Effector memory CD4-positive, alpha-beta T cell (primary cell): ENCODE results near the gene CLEC20A.

Source experiments
- DNase-seq, 3 donors: peaks; one replicate each; pipeline ENCODE4 v3.0.0-alpha.2; 2020
- H3K27ac ChIP-seq: 2 replicates; pipeline ENCODE4 v1.7.0; 2013; ENCODE audit warnings: mild to moderate bottlenecking, low read length, moderate library complexity; ENCODE audit not compliant: insufficient read depth, poor library complexity, severe bottlenecking
- H3K27me3 ChIP-seq: replicated peaks from 2 replicates; pipeline ENCODE4 v1.7.0; 2013; ENCODE audit warnings: mild to moderate bottlenecking, low read length; ENCODE audit not compliant: insufficient read depth, control insufficient read depth, poor library complexity, severe bottlenecking
- H3K36me3 ChIP-seq: 2 replicates; pipeline ENCODE4 v1.7.0; 2013; ENCODE audit warnings: mild to moderate bottlenecking, low read length, moderate library complexity; ENCODE audit not compliant: control insufficient read depth, insufficient read depth
- H3K4me1 ChIP-seq: 2 replicates; pipeline ENCODE4 v1.7.0; 2013; ENCODE audit warnings: low read length, mild to moderate bottlenecking; ENCODE audit not compliant: control insufficient read depth, insufficient read depth, poor library complexity, severe bottlenecking
- H3K4me3 ChIP-seq: 2 replicates; pipeline ENCODE4 v1.7.0; 2013; ENCODE audit warnings: low read length, low read depth, mild to moderate bottlenecking; ENCODE audit not compliant: insufficient read depth, poor library complexity, severe bottlenecking
- H3K9me3 ChIP-seq: 2 replicates; pipeline ENCODE4 v1.7.0; 2013; ENCODE audit warnings: mild to moderate bottlenecking, low read length, moderate library complexity; ENCODE audit not compliant: control insufficient read depth

The CLEC20A gene

GRCh38 chr1:178501705-178502329, 5.1 kb upstream of the CLEC20A start:
- H3K27ac ChIP-seq = no peak overlapping the region
- no peaks in the 10 kb centered on the region for H3K27me3 ChIP-seq
- peak in 1 of 3 donors; percentile 8 for DNase-seq
- no peaks in the 10 kb centered on the region for H3K9me3 ChIP-seq
- H3K4me3 ChIP-seq = no peak overlapping the region
- H3K36me3 ChIP-seq = no peaks in the 10 kb centered on the region
- H3K4me1 ChIP-seq = no peaks in the 10 kb centered on the region

- Histone ChIP-seq H3K9me3 (no peaks in the 10 kb centered on the region), H3K4me1 (no peaks in the 10 kb centered on the region), H3K4me3 (no peak overlapping the region), H3K27me3 (no peaks in the 10 kb centered on the region), H3K27ac (no peak overlapping the region), H3K36me3 (no peaks in the 10 kb centered on the region)
- no peak for DNase-seq
Observed at GRCh38 chr1:178500936-178501554, 4.3 kb upstream of the CLEC20A start.

- no peak for DNase-seq
- H3K4me1 ChIP-seq = no peaks in the 10 kb centered on the region
- H3K36me3 ChIP-seq = no peaks in the 10 kb centered on the region
- H3K4me3 ChIP-seq = no peak overlapping the region
- no peaks in the 10 kb centered on the region for H3K9me3 ChIP-seq
- no peaks in the 10 kb centered on the region for H3K27me3 ChIP-seq
- H3K27ac ChIP-seq = no peak overlapping the region
Observed at GRCh38 chr1:178500091-178500770, 3.5 kb upstream of the CLEC20A start.

GRCh38 chr1:178498896-178499675, 2.3 kb upstream of the CLEC20A start:
- DNase-seq = no peak
- Histone ChIP-seq H3K27ac (no peak overlapping the region), H3K36me3 (no peaks in the 10 kb centered on the region), H3K27me3 (no peaks in the 10 kb centered on the region), H3K9me3 (no peaks in the 10 kb centered on the region), H3K4me3 (no peak overlapping the region), H3K4me1 (no peaks in the 10 kb centered on the region)

GRCh38 chr1:178497903-178498478, 1.2 kb upstream of the CLEC20A start:
- no peaks in the 10 kb centered on the region for H3K27me3 ChIP-seq
- H3K9me3 ChIP-seq = no peaks in the 10 kb centered on the region
- H3K4me1 ChIP-seq = no peaks in the 10 kb centered on the region
- no peaks in the 10 kb centered on the region for H3K36me3 ChIP-seq
- DNase-seq = no peak
- H3K4me3 ChIP-seq = no peak overlapping the region
- H3K27ac ChIP-seq = no peak overlapping the region

- Histone ChIP-seq H3K27me3 (no peaks in the 10 kb centered on the region), H3K4me1 (no peaks in the 10 kb centered on the region), H3K4me3 (no peak overlapping the region), H3K9me3 (no peaks in the 10 kb centered on the region), H3K27ac (no peak overlapping the region), H3K36me3 (no peaks in the 10 kb centered on the region)
- DNase-seq = no peak
Observed at GRCh38 chr1:178495741-178496409, 889 bp downstream of the CLEC20A start.

- Histone ChIP-seq H3K4me3 (no peak overlapping the region), H3K27ac (no peak overlapping the region), H3K27me3 (no peaks in the 10 kb centered on the region), H3K9me3 (no peaks in the 10 kb centered on the region), H3K36me3 (no peaks in the 10 kb centered on the region), H3K4me1 (no peaks in the 10 kb centered on the region)
- DNase-seq = no peak
Observed at GRCh38 chr1:178495158-178495557, 1.6 kb downstream of the CLEC20A start.

- Histone ChIP-seq H3K4me3 (no peak overlapping the region), H3K27me3 (no peaks in the 10 kb centered on the region), H3K27ac (no peak overlapping the region), H3K9me3 (no peaks in the 10 kb centered on the region), H3K36me3 (no peaks in the 10 kb centered on the region), H3K4me1 (no peaks in the 10 kb centered on the region)
- DNase-seq = no peak
Observed at GRCh38 chr1:178494569-178494971, 2.2 kb downstream of the CLEC20A start.

- no peak overlapping the region for H3K4me3 ChIP-seq
- no peak overlapping the region for H3K27ac ChIP-seq
- DNase-seq = no peak
- H3K27me3 ChIP-seq = no peaks in the 10 kb centered on the region
- H3K9me3 ChIP-seq = no peaks in the 10 kb centered on the region
- no peaks in the 10 kb centered on the region for H3K36me3 ChIP-seq
- H3K4me1 ChIP-seq = no peaks in the 10 kb centered on the region
Observed at GRCh38 chr1:178493301-178493741, 3.4 kb downstream of the CLEC20A start.
